Activated naive CD4-positive, alpha-beta T cell treated with anti-CD3 and anti-CD28 coated beads, Interleukin-2, amount 50 U/mL, for 72 hours (primary cell): ENCODE results near the gene LAYN. TPM values are rescaled to one million over a fixed set of nuclear protein-coding genes. Genes with fewer than 3 reads are reported as not detected.

Experiments
- ATAC-seq, 2 donors: fragments of 150-1000 bp; cut with Tn5 transposase; 2 replicates each; pipeline ENCODE4 v1.10.0; 2021; ENCODE audit warnings: mild to moderate bottlenecking in 2 of 2, moderate library complexity in 2 of 2
- DNase-seq, 2 donors: peaks; one replicate each; pipeline ENCODE4 v3.0.0; 2021 to 2022; ENCODE audit warnings: low spot score in 2 of 2
- H3K27ac Mint-ChIP-seq, 2 donors: one replicate each; pipeline ENCODE4 v1.8.0; 2022; ENCODE audit warnings: mild to moderate bottlenecking in 2 of 2, mixed read lengths in 2 of 2
- H3K36me3 Mint-ChIP-seq, 2 donors: one replicate each; pipeline ENCODE4 v1.8.0; 2022; ENCODE audit warnings: mixed read lengths in 2 of 2
- H3K9me3 Mint-ChIP-seq, 2 donors: one replicate each; pipeline ENCODE4 v1.8.0; 2022; ENCODE audit warnings: mixed read lengths in 2 of 2
- total RNA-seq, 2 donors: library from RNA; stranded (reverse); gene quantifications; one replicate each; pipeline ENCODE4 v1.2.3, GENCODE V29; 2022

The LAYN gene
- total RNA-seq, 2 donors from 2014 or later = 6.3 to 8.6 TPM

GRCh38 chr11:111572581-111572980 is 32.1 kb downstream of the LAYN start:
- H3K36me3 Mint-ChIP-seq = no peaks in the 10 kb centered on the region
- H3K9me3 Mint-ChIP-seq = no peaks in the 10 kb centered on the region
- ATAC-seq (no peak), DNase-seq (no peak)
- no peak overlapping the region for H3K27ac Mint-ChIP-seq

- DNase-seq = no peak
- H3K9me3 Mint-ChIP-seq = no peaks in the 10 kb centered on the region
- H3K27ac Mint-ChIP-seq = no peak overlapping the region
- no peaks in the 10 kb centered on the region for H3K36me3 Mint-ChIP-seq
- ATAC-seq = no peak
These were observed 33.3 kb downstream of the LAYN start for GRCh38 chr11:111573821-111574249.

GRCh38 chr11:111574373-111575225 is 34.1 kb downstream of the LAYN start:
- ATAC-seq = peak in 1 of 2 donors; percentile 43
- no peak for DNase-seq
- Mint-ChIP-seq H3K9me3 (no peaks in the 10 kb centered on the region), H3K36me3 (no peaks in the 10 kb centered on the region), H3K27ac (no peak overlapping the region)

- DNase-seq = no peak
- H3K9me3 Mint-ChIP-seq = no peaks in the 10 kb centered on the region
- H3K36me3 Mint-ChIP-seq = no peaks in the 10 kb centered on the region
- no peak overlapping the region for H3K27ac Mint-ChIP-seq
- no peak for ATAC-seq
These were observed 35.2 kb downstream of the LAYN start for GRCh38 chr11:111575740-111576139.

GRCh38 chr11:111577821-111578220 is 37.3 kb downstream of the LAYN start:
- Mint-ChIP-seq H3K36me3 (no peaks in the 10 kb centered on the region), H3K27ac (peak overlapping the region in 1 of 2 donors; percentile 45), H3K9me3 (no peaks in the 10 kb centered on the region)
- ATAC-seq (no peak), DNase-seq (no peak)

GRCh38 chr11:111581341-111581740 is 40.8 kb downstream of the LAYN start:
- Mint-ChIP-seq H3K9me3 (no peaks in the 10 kb centered on the region), H3K36me3 (no peaks in the 10 kb centered on the region), H3K27ac (no peak overlapping the region)
- ATAC-seq = no peak
- no peak for DNase-seq

- DNase-seq (no peak), ATAC-seq (no peak)
- H3K36me3 Mint-ChIP-seq = no peaks in the 10 kb centered on the region
- no peak overlapping the region for H3K27ac Mint-ChIP-seq
- no peaks in the 10 kb centered on the region for H3K9me3 Mint-ChIP-seq
These were observed 41.6 kb downstream of the LAYN start for GRCh38 chr11:111582163-111582562.

- DNase-seq (no peak), ATAC-seq (no peak)
- H3K27ac Mint-ChIP-seq = no peak overlapping the region
- H3K36me3 Mint-ChIP-seq = no peaks in the 10 kb centered on the region
- H3K9me3 Mint-ChIP-seq = no peaks in the 10 kb centered on the region
These were observed 42.4 kb downstream of the LAYN start for GRCh38 chr11:111582881-111583280.

GRCh38 chr11:111585371-111585770 is 44.9 kb downstream of the LAYN start:
- DNase-seq (no peak), ATAC-seq (no peak)
- Mint-ChIP-seq H3K27ac (no peak overlapping the region), H3K9me3 (no peaks in the 10 kb centered on the region), H3K36me3 (no peaks in the 10 kb centered on the region)

- DNase-seq = peak in 1 of 2 donors; percentile 39
- Mint-ChIP-seq H3K36me3 (no peaks in the 10 kb centered on the region), H3K9me3 (no peaks in the 10 kb centered on the region), H3K27ac (no peak overlapping the region)
- peak; percentile 56 to 59 for ATAC-seq
These were observed 45.9 kb downstream of the LAYN start for GRCh38 chr11:111586388-111586831.

- ATAC-seq (no peak), DNase-seq (no peak)
- H3K36me3 Mint-ChIP-seq = no peaks in the 10 kb centered on the region
- H3K27ac Mint-ChIP-seq = no peak overlapping the region
- no peaks in the 10 kb centered on the region for H3K9me3 Mint-ChIP-seq
These were observed 48.6 kb downstream of the LAYN start for GRCh38 chr11:111589114-111589513.

GRCh38 chr11:111589886-111590499 is 49.5 kb downstream of the LAYN start:
- DNase-seq (no peak), ATAC-seq (no peak)
- Mint-ChIP-seq H3K36me3 (no peaks in the 10 kb centered on the region), H3K27ac (no peak overlapping the region), H3K9me3 (no peaks in the 10 kb centered on the region)

- Mint-ChIP-seq H3K36me3 (no peaks in the 10 kb centered on the region), H3K9me3 (no peaks in the 10 kb centered on the region), H3K27ac (no peak overlapping the region)
- ATAC-seq (no peak), DNase-seq (no peak)
These were observed 50.9 kb downstream of the LAYN start for GRCh38 chr11:111591187-111591960.

GRCh38 chr11:111592491-111592890 is 52.0 kb downstream of the LAYN start:
- Mint-ChIP-seq H3K27ac (no peak overlapping the region), H3K9me3 (no peaks in the 10 kb centered on the region), H3K36me3 (no peaks in the 10 kb centered on the region)
- no peak for DNase-seq
- ATAC-seq = no peak

- H3K36me3 Mint-ChIP-seq = no peaks in the 10 kb centered on the region
- no peaks in the 10 kb centered on the region for H3K9me3 Mint-ChIP-seq
- H3K27ac Mint-ChIP-seq = no peak overlapping the region
- ATAC-seq (no peak), DNase-seq (no peak)
These were observed 55.8 kb downstream of the LAYN start for GRCh38 chr11:111596319-111596718.

- no peak overlapping the region for H3K27ac Mint-ChIP-seq
- ATAC-seq = no peak
- no peak for DNase-seq
- H3K9me3 Mint-ChIP-seq = no peaks in the 10 kb centered on the region
- peaks cover 2% of the 10 kb centered on the region in 2 donors for H3K36me3 Mint-ChIP-seq
These were observed 57.6 kb downstream of the LAYN start for GRCh38 chr11:111598148-111598547.

- DNase-seq (no peak), ATAC-seq (no peak)
- Mint-ChIP-seq H3K36me3 (peaks cover 6 to 7% of the 10 kb centered on the region in 2 donors), H3K27ac (no peak overlapping the region), H3K9me3 (no peaks in the 10 kb centered on the region)
These were observed 58.0 kb downstream of the LAYN start for GRCh38 chr11:111598559-111598958.
